Osteoblast (primary cell): ENCODE data around the gene BRD2. TPM values are rescaled to one million over a fixed set of nuclear protein-coding genes. Genes with fewer than 3 reads are reported as not detected.

Experiments
- DNase-seq: peaks from one replicate; pipeline ENCODE4 v3.0.0; 2011; ENCODE audit warnings: low spot score, mixed read lengths; ENCODE audit not compliant: insufficient read length; ENCODE audit errors: missing footprints
- H2AFZ ChIP-seq: 2 replicates; pipeline ENCODE4 v1.6.0; 2011; ENCODE audit warnings: mild to moderate bottlenecking, low read length
- H3K27ac ChIP-seq: 2 replicates; pipeline ENCODE4 v1.5.1; 2011; ENCODE audit warnings: mild to moderate bottlenecking, low read depth, low read length, moderate library complexity
- H3K27me3 ChIP-seq: 2 replicates; pipeline ENCODE4 v1.6.0; 2012; ENCODE audit warnings: mild to moderate bottlenecking, control low read depth, inconsistent platforms, low read length, moderate library complexity; ENCODE audit not compliant: insufficient read depth
- H3K36me3 ChIP-seq: 2 replicates; pipeline ENCODE4 v1.5.1; 2011; ENCODE audit warnings: mild to moderate bottlenecking, low read length, control low read depth, moderate library complexity; ENCODE audit not compliant: insufficient read depth
- H3K4me1 ChIP-seq: 2 replicates; pipeline ENCODE4 v1.5.1; 2011; ENCODE audit warnings: mild to moderate bottlenecking, low read length, control low read depth, moderate library complexity; ENCODE audit not compliant: insufficient read depth
- H3K4me2 ChIP-seq: 2 replicates; pipeline ENCODE4 v1.6.0; 2011; ENCODE audit warnings: mild to moderate bottlenecking, low read length; ENCODE audit not compliant: insufficient read depth
- H3K4me3 ChIP-seq: fragments of 200-600 bp; sonication (generic); 3 replicates; pipeline ENCODE4 v1.5.1; 2012; ENCODE audit warnings: mild to moderate bottlenecking, low read length, inconsistent platforms; ENCODE audit not compliant: insufficient read depth
- H3K79me2 ChIP-seq: 2 replicates; pipeline ENCODE4 v1.6.0; 2012; ENCODE audit warnings: mild to moderate bottlenecking, low read length, control low read depth, inconsistent platforms; ENCODE audit not compliant: insufficient read depth
- H3K9me3 ChIP-seq: 2 replicates; pipeline ENCODE4 v1.5.1; 2011; ENCODE audit warnings: low read depth, low read length, control low read depth
- H4K20me1 ChIP-seq: 2 replicates; pipeline ENCODE4 v1.6.0; 2012; ENCODE audit warnings: mild to moderate bottlenecking, low read length, control low read depth; ENCODE audit not compliant: insufficient read depth
- total RNA-seq: library from RNA; depleted of rRNA; stranded (reverse); fragments of >200 nt; gene quantifications from 2 replicates; pipeline ENCODE4 v1.2.3, GENCODE V29; 2012
- TF ChIP-seq, protein P1 (sequence below): IDR thresholded peaks from 2 replicates; pipeline ENCODE4 v1.5.1; 2011; ENCODE audit warnings: mild to moderate bottlenecking, low read depth, low read length, moderate library complexity; ENCODE audit errors: extremely low read depth

BRD2 gene
- total RNA-seq, 1 donor = 119 TPM

DNA sequence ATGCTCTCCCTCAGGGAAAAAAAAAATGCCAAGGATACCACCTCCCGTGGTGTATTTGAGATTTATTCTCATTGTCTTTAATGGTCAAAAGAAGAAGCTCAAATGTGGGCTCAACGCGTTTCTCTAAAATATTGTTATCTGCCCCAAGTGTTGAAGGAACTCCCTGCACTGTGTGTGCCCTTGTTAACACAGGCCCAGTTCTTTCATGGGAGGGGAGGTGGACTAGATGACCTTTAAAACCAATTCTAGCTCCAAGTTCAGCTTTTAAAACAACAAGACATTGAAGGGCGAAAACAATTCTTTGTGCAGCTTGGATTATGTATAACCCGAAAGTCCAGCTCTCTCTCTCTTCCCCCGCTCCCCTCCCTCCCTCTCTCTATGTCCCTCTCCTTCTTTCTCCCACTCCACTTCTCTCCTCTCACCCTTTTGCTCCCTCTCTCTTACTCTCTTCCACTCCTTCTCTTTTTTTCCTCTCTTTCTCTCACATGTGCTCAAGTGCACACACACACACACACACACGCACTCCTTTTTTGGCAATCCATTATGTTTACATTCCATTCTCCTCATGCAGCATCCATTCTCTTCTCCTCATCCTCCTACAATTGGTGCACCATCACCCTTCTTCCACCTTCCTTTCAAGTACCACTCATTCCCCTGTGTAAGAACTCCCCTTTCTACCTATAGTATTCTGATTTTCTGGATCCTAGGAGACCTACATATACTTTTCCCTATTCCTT is 36.1 kb upstream of the BRD2 start:
- no peaks in the 10 kb centered on the region for H4K20me1 ChIP-seq
- TF ChIP-seq, protein P1, sequence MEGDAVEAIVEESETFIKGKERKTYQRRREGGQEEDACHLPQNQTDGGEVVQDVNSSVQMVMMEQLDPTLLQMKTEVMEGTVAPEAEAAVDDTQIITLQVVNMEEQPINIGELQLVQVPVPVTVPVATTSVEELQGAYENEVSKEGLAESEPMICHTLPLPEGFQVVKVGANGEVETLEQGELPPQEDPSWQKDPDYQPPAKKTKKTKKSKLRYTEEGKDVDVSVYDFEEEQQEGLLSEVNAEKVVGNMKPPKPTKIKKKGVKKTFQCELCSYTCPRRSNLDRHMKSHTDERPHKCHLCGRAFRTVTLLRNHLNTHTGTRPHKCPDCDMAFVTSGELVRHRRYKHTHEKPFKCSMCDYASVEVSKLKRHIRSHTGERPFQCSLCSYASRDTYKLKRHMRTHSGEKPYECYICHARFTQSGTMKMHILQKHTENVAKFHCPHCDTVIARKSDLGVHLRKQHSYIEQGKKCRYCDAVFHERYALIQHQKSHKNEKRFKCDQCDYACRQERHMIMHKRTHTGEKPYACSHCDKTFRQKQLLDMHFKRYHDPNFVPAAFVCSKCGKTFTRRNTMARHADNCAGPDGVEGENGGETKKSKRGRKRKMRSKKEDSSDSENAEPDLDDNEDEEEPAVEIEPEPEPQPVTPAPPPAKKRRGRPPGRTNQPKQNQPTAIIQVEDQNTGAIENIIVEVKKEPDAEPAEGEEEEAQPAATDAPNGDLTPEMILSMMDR = no peak
- H3K4me2 ChIP-seq = no peak overlapping the region
- H3K36me3 ChIP-seq = no peaks in the 10 kb centered on the region
- no peak for DNase-seq
- H3K27ac ChIP-seq = no peak overlapping the region
- peaks cover 34% of the 10 kb centered on the region for H3K27me3 ChIP-seq
- H3K4me3 ChIP-seq = no peak overlapping the region
- H3K79me2 ChIP-seq = no peaks in the 10 kb centered on the region
- no peaks in the 10 kb centered on the region for H3K4me1 ChIP-seq
- H3K9me3 ChIP-seq = no peaks in the 10 kb centered on the region
- no peak overlapping the region for H2AFZ ChIP-seq

DNA sequence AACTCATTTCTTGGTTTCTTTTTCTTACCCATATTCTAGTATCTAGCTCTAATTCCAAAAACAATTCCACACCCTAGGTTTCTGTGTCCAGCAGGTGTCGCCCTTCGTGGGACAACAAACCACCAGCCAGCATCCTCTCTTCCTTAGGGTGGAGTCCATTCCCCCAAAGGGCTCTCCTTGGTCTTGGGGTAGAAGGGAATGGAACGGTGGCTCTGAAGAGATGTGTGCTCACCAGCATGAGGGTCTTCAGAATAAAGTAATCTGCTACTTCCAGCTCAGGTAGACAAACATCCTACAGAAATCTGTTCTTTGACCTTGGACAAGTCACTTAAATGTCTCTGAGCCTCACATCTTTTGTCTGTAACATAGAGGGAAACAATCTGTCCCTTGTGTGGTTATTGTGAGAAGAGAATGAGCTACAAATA is 34.7 kb upstream of the BRD2 start:
- TF ChIP-seq, protein P1 = peak; percentile 87
- no peak overlapping the region for H2AFZ ChIP-seq
- DNase-seq = peak; percentile 68

DNA sequence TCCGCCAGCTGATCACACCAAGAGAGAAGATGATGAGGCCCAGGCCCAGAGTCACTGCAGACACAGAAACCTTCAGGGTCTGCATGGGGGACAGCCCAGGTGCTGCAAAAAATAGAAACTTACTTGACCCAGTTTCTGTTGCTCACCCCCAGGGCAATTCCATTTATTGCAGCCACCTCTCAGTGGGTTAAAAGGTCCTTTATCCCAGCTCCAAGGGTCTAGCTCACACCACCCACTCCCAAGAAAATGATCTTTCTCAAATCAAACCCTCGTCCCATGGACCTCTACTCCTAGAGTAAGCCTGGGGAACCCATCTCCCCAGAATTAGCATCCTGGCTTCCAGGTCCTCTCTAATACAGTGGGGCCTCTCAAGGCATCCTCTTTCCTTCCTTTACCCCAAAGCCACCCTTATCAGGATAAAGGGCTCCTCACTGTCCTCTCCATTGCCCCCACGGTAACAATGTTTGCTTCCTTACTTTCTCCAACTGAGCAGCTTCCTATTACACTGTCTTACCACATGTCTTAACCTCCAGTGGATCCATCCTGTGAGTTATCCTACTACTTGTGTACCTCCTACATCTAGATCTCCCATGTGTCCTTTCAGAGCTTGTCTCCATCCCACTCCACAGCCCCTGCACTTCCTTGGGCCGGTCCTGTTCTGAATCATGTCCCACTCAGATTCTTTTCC is 32.7 kb upstream of the BRD2 start:
- H3K27me3 ChIP-seq = peaks cover 47% of the 10 kb centered on the region
- H3K9me3 ChIP-seq = no peaks in the 10 kb centered on the region
- H3K4me2 ChIP-seq = no peak overlapping the region
- no peak overlapping the region for H2AFZ ChIP-seq
- DNase-seq = no peak
- no peaks in the 10 kb centered on the region for H4K20me1 ChIP-seq
- no peaks in the 10 kb centered on the region for H3K79me2 ChIP-seq
- no peak overlapping the region for H3K27ac ChIP-seq
- H3K4me1 ChIP-seq = no peaks in the 10 kb centered on the region
- TF ChIP-seq, protein P1 = no peak
- no peaks in the 10 kb centered on the region for H3K36me3 ChIP-seq
- H3K4me3 ChIP-seq = no peak overlapping the region

More for the DNA sequence above, 34.7 kb upstream of the BRD2 start:
- Histone ChIP-seq H3K27me3 (peaks cover 41% of the 10 kb centered on the region), H3K9me3 (no peaks in the 10 kb centered on the region), H3K4me1 (no peaks in the 10 kb centered on the region), H3K36me3 (no peaks in the 10 kb centered on the region), H3K27ac (no peak overlapping the region), H3K79me2 (no peaks in the 10 kb centered on the region), H3K4me2 (no peak overlapping the region), H4K20me1 (no peaks in the 10 kb centered on the region), H3K4me3 (no peak overlapping the region)
